NCI-H82 treated with DMSO at 0.1 percent for 48 hours (cell line): ENCODE measurements around the gene PCID2.
"Not testable (repeated sequence)": the region's sequence is repeated elsewhere in the genome, so short reads cannot be mapped to it uniquely, and the experiment has no call there.

ENCODE experiments used
- DNase-seq: peaks from one replicate; lab custom pipeline; 2025; ENCODE audit not compliant: unreplicated experiment; lab: John Stamatoyannopoulos, UW

The PCID2 gene

DNA sequence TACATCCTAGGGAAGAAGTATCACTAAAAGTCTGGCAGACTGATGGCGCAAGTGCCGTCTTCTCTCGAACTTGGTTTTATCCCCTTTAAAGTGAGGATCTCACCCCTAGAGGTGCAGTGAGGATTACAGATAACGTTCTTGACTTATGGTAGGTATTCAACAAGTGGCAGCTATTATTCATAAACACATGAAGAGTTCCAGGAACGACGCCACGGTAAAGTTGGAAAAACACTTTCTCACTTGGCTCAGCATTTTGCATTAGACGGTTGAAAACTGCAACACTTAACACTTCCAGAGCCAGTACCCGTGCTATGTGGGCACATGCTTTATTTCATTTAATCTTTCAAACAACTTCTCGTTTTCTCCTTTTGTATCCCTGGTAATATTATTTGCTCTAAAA, 41.3 kb downstream of the PCID2 start:
- no peak for DNase-seq

GRCh38 chr13:113166681-113167080, 41.8 kb downstream of the PCID2 start:
- no peak for DNase-seq

DNA sequence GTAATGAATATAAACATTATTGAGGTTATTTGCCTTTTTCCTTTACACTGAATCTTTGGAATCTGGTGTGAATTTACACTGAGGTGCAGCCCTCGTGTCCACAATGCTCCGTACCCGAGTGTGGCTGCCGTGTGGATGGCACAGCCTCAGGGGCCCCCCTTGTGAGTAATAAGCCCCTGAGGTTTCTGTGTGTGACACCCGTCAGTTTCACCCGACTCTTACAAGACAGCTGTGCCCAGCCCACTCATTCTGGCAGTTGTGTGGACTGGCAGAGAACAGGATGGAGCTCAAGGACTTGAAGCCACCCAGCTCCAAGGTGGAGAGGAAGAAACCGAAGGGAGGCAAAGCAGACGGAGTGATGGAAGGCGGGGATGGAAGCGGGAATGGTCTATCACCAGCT, 42.2 kb downstream of the PCID2 start:
- no peak for DNase-seq

DNA sequence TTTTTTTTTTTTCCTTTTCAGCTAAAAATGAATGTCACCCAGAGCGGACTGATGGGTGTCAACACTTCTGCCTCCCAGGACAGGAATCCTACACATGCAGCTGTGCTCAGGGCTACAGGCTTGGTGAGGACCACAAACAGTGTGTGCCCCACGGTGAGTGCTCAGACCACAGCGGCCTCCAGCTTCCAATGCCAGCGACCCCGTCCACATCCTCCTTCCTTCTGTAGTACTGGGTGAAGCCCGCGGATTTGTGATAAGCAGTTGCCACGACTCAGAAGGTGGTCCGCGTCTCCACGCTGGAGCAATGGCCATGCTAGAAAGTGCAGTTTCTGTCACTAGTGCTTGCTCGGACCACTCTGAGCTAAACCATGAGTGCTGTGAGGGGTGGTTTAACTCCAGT, 44.0 kb downstream of the PCID2 start:
- no peak for DNase-seq

- no peak for DNase-seq
These were observed 45.4 kb downstream of the PCID2 start for GRCh38 chr13:113162783-113163685.

GRCh38 chr13:113161975-113162374, 46.5 kb downstream of the PCID2 start:
- DNase-seq: not testable (repeated sequence)

DNA sequence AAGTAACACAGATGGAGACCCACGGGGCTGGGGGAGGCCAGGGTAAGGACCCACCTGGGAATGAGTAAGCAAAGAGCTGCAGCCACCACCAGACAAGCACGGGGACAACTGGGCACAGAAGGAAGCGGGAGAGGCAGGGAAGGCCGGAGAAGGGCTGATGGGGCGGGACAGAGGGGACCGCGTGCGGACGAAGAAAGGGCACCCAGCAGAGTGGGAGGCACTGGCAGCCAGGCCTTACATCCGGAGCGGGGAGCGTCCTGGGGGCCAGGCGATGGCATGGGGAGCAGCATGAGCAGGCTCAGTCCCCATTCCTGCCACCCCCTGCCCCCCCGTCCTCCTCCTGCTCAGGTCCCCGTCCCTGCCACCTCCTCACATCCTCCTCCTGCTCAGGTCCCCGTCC, 47.0 kb downstream of the PCID2 start:
- no peak for DNase-seq

DNA sequence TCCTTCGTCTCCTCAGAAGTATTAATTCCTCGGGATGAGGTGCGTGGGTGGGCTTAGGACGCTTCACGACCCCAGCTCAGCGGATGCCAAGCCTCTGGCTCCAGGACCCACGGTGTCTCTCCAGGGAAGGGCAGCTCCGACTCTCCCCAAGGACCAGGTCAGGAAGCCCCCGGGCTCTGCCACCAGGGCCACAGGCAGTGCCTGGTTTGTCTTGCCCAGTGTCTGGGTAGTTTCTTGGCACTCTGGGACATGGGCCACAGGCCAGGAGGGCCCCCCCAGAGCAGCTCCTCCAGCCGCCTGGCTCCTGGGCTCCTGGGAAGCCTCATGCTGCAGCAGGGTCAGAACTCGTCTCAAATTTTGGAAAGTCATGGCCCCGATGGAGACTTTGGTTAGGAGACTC, 47.5 kb downstream of the PCID2 start:
- no peak for DNase-seq

DNA sequence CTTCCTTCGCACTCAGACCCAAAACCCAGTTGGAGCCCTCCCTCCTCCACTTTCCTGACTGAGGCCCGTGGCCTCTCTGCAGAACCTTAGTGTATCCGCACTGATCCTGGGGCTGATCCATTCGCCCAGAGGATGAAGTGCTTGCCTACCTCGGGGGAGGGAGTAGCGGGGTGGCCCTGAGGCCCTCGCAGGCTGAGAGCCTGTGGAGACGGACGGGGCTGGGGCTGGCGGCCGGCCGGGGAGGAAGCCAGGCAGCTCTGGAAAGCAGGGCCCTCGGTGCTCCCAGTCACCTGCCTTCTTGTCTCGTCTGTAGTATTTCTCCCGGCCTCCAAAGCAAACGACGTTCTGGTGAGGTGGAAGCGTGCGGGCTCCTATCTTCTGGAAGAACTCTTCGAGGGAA, 48.8 kb downstream of the PCID2 start:
- no peak for DNase-seq

GRCh38 chr13:113158946-113159345, 49.5 kb downstream of the PCID2 start:
- DNase-seq: no peak

GRCh38 chr13:113157929-113158747, 50.3 kb downstream of the PCID2 start, which contains the start of gene PROZ:
PROZ (plus strand) TSS chr13:113158648; CDS start chr13:113158661, 13 bp downstream.
- no peak for DNase-seq

DNA sequence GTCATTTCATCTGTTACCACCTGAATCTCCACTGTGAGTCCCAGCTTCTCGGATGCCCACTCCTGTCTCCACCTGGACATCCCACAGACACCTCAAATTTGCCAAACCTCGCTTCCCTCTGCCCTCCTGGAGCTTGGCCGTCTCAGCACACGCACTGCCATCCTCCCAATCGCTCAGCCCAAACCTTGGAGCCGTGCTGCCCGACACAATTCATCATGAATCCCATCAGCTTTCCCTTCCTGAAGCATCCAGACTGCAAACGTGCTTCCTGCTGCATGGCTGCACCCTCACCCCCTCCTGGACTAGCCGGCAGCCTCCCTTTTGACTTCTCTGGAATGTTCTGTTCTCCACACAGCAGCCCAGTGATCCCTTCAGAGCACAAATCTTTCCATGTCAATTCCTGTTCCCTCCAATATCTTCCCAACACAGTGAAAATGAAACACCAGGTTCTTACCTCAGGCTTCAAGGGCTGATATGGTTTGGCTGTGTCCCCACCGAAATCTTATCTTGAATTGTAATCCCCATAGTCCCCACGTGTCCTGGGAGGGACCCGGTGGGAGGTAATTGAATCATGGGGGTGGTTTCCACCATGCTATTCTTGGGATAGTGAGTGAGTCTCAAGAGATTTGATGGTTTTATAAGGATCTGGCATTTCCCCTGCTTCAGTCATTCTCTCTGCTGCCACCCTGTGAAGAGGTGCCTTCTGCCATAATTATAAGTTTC, 51.1 kb downstream of the PCID2 start:
- no peak for DNase-seq

DNA sequence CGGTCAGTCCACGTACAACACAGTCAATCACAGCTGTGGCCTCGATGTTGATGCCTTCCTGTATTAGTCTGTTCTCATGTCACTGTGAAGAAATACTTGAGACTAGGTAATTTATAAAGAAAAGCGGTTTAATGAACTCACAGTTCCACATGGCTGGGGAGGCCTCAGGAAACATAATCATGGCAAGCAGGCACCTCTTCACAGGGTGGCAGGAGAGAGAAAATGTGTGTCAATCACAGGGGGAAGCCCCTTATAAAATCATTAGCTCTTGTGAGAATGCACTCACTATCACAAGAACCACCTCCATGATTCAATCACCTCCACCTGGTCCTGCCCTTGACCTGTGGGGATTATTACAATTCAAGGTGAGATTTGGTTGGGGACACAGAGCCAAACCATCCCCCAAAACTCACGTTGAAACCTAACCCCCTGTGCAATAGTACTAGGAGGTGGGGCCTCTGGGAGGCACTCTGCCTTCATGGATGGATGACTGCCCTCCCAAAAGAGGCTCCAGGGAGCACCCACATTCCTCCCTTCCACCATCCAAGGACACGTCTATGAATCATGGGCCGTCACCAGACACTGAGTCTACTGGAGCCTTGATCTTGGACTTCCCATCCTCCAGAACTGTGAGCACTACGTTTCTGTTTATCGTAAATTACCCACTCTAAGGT, 52.4 kb downstream of the PCID2 start:
- no peak for DNase-seq

DNA sequence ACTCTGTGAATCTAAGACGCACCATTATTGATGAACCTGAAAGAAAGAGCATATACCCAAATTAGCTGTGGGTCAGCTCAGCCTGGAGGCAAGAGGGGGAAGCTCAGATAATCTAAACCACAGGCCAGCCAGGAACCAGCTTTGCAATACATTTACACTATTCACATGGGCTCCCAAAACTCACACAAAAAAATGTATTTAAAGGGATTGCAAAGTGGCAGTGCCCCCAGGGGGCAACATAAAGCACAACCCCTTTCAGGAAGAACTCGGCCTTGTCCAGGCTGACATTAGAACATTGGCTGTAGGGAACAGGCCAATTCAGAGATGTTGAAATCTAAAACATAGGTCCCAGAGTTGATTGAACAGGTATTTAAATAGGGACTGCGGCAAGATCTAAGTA, 53.3 kb downstream of the PCID2 start:
- DNase-seq: no peak

DNA sequence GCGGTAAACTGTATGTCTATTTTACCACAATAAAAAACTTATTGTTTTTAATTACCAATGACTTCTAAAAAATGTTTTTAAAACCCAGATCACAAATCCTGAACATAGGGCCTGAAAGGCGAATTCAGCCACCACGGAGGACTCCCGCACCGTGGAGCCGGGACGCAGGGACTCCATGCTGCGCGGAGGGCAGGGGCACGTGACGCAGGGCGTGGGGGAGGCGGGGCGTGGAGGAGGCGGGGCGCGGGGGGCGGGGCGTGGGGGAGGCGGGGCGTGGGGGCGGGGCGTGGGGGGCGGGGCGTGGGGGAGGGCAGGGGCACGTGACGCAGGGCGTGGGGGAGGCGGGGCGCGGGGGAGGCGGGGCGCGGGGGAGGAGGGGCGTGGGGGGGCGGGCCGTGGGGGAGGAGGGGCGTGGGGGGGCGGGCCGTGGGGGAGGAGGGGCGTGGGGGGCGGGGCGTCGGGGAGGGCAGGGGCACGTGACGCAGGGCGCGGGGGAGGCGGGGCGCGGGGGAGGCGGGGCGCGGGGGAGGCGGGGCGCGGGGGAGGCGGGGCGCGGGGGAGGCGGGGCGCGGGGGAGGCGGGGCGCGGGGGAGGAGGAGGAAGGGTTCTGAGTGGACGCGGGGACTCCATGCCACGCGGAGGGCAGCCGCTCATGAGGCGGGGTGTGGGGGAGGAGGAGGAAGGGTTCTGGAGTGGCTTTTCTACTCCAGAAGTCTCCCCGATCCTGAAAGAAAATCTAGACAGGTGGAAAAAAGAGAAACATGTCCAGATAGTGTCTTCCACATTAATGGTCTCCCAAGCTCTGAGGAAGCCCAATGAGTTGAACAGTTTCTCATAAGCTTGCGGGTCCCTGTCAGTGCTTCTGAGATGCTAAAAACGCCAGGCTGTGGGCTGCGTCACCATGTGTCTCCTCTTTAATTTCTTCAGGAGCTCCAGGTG, 54.4 kb downstream of the PCID2 start:
- peak; percentile 44 for DNase-seq

DNA sequence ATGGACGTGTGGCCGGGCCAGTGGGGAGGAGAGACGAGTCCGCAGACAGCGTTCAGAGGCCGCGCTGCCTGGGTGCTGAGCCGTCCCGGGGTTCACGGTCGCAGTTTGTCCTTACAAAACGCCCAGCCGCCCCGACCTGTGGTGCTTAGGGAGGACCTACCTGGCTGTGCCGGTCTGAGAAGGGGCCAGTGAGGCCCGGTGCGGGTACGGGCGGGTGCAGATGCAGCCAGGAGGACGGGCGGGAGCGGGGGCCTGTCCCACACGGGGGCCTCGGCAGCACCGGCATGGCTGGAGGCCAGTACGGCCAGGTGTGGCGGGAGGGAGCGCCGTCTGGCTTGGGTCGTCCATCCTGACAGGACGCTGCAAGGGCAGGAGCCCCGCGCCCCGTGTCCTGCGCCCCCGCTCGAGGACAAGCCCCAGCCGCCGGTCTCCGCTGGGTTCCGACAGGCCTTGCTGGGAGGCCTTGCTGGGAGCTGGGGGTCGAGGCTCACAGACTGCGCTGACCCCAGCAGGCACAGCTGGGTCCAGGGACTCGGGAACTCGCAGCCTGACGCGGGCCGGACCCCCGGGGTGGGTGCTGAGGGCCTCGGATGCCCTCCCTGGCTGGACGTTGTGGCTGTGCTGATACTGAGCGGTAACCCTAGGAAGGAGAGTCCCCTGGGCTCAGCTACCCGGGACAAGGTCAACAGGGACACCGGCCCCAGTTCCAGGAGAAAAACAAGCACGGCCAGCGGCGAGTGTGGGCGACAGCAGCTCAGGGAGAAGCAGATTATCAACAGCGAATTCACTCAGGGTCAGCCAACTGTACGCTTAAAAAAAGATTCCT, 55.3 kb downstream of the PCID2 start:
- DNase-seq: no peak

- no peak for DNase-seq
These were observed 55.8 kb downstream of the PCID2 start for GRCh38 chr13:113152691-113152983.

DNA sequence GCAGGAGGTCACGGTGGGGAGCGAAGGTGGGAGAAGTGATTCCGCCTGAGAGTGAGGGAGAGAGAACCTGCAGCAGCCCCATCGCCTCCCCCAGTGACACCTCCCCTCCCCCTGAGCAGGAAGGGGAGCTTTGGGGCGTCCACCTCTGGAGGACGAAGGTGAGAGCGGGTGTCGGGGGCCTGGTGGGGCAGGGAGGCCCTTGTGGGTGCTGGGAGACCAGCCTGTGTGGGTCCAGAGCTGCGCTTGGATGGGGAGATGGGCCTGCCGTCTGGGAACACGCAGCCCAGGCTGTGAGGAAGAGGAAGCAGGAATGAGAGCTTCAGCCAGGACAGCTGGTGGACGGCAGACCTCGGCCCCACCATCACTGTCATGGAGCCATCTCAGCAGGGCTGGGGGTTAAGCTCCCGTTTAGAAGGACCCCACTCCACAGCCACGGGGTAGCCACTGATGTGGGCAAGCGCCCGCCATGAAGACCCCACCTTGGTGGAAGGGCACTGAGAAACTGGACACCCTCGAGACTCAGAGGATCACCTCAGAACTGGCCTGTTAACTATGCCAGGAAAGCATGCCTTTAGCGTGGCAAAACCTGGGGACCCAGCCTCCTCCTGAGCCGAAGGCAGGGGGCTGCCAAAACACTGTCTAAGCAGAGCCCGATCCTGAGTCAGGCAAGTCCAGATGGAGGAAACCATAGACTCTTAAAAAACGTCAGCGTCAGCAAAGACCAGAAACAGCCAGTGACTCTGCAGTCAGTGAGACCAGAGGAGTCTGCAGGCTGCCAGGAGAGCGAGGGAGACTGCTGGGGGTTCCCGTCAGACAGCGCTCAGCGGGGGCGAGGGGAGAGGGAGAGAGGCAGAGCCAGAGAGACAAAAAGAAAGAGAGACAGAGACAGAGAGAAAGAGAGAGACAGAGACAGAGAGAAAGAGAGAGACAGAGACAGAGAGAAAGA, 56.5 kb downstream of the PCID2 start:
- no peak for DNase-seq
